HG02759 (cell line): ENCODE data around the gene ZDHHC11.
"Not testable (repeated sequence)": the region's sequence is repeated elsewhere in the genome, so short reads cannot be mapped to it uniquely, and the experiment has no call there.

ENCODE experiments used
- ATAC-seq: cut with Tn5 transposase; IDR thresholded peaks from one replicate; pipeline ENCODE4 v1.9.1; 2021; ENCODE audit warnings: mild to moderate bottlenecking, moderate library complexity; ENCODE audit not compliant: unreplicated experiment

The ZDHHC11 gene

GRCh38 chr5:845676-846601, 4.8 kb downstream of the ZDHHC11 start:
- ATAC-seq, result not testable (repeated sequence)

DNA sequence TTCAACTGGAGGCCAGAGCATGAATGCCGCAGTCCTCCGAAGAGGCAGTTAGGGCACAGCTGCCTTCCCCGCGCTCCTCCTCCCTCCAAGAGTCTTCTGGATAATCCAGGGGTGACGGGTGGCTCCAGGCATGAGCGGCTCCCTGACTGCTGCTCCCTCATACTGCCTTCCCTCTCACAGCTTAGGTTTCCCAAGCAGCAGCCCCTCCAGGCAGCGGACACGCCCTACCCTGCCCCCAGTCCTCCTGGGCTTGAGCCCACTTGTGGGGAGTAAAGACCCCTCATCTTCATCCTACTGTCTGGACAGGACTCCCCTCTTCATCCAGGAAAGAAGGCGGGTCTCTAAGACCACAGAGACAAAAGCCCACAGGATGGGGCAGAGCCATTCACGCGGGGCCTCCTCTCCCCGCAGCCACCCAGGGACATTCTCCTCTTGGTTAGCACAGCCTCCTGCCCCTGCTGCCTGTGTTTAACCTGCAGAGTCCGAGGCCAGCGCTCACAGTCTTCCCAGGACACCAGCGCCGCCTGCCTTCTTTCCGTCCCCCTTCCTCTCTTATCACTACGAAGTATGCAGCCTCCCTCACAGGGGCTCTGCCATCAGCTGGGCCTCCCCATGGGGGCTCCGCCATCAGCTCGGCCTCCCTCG, 5.6 kb downstream of the ZDHHC11 start:
- ATAC-seq, result not testable (repeated sequence)

- not testable (repeated sequence) for ATAC-seq
Measured at GRCh38 chr5:844426-844825, 6.4 kb downstream of the ZDHHC11 start.

DNA sequence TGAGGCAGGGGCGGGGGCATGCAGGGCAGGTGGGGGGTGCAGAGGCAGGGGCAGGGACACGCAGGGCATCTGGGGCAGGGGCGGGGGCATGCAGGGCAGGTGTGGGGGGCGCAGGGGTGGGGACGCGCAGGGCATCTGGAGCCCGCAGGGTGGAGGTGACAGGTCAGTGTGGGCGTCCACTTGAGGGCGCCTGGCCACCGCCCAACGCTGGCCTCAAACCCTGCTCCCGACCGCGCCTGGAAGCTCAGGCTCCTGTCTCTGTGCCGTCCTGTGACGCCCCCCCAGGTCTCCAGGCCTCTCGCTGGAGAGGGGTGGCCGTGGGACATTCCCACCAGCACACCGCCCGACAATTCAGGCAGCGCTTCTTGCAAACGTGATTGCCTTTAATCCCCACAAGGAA, 6.9 kb downstream of the ZDHHC11 start:
- not testable (repeated sequence) for ATAC-seq

GRCh38 chr5:843371-843770, 7.4 kb downstream of the ZDHHC11 start:
- ATAC-seq, result not testable (repeated sequence)

DNA sequence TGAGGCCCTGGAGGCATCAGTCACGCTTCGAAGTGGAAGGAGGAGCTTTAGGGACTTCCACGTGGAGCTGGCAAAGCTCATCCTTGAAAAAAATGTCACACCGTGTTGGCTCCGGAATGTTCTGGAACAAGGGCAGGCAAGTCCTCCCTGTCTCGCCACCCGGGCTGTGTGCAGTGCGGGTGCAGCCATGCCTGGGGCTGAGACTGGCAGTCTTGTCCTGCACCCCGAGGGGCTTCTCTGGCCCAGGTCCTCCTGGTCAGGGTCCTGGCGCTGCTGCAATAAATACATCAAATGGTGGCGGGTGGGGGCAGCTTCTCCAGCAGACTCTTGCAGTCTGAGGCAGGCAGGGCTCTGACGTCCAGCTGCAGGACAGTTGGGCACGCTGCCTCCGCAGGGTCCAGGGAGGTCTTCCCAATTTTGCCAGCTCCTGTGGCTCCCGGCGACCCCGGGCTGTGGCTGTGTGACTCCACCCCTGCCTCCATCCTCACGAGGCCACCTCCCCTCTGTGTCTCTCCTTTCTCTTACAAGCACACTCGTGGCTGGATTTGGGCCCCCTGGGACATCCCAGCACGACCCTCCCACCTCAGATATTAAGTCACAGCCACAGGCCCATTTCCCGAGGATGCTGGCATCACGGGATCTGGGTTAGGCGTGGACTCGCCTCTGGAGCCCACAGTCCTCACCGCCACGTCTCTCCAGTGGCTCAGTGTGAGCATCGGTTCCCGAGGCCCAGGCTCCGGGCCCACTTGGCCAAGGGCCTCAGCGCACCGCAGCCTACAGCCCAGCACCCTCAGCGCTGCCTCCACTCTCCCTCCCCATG, 8.2 kb downstream of the ZDHHC11 start:
- ATAC-seq, result not testable (repeated sequence)

DNA sequence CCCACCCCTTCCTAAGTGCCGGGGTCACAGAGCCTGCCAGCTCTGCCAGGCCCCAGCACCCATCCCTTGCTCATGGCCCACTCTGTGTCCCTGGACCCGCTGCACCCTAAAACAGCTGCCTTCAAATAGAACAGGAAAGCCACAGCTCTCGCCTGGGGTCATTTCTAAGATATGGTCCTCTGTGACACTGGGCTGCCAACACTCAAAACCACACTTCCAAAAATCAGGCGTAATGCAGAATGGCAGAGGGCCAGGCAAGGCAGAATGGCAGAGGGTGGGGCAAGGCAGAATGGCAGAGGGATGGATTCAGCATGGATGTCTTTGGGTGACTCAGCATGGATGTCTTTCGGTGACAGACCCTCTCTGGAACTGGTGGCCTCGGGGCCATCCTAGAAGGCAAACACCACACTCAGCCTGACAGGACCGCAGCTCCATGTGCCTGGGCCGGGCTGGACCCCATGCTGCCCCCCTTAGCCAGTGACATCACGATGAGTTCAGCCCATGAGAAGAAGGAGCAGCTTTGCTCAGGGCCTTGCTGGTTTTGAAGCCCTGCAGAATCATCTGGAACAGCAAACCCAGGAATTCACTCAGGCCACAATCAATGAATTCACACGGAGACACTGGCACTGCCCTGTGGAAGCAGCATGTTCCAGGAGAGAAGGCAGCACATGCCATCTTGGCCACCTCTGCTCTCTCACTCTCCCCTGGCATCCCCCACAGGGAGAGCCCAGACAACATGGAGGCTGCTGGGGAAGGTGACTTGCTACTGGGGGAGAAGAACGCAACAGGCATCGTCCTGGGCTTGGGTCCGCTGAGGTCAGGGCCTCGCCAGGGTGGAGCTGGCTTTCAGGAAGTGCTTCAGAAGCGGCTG, 9.0 kb downstream of the ZDHHC11 start:
- ATAC-seq, result not testable (repeated sequence)

- ATAC-seq, result not testable (repeated sequence)
Measured at GRCh38 chr5:840974-841435, 9.8 kb downstream of the ZDHHC11 start.

DNA sequence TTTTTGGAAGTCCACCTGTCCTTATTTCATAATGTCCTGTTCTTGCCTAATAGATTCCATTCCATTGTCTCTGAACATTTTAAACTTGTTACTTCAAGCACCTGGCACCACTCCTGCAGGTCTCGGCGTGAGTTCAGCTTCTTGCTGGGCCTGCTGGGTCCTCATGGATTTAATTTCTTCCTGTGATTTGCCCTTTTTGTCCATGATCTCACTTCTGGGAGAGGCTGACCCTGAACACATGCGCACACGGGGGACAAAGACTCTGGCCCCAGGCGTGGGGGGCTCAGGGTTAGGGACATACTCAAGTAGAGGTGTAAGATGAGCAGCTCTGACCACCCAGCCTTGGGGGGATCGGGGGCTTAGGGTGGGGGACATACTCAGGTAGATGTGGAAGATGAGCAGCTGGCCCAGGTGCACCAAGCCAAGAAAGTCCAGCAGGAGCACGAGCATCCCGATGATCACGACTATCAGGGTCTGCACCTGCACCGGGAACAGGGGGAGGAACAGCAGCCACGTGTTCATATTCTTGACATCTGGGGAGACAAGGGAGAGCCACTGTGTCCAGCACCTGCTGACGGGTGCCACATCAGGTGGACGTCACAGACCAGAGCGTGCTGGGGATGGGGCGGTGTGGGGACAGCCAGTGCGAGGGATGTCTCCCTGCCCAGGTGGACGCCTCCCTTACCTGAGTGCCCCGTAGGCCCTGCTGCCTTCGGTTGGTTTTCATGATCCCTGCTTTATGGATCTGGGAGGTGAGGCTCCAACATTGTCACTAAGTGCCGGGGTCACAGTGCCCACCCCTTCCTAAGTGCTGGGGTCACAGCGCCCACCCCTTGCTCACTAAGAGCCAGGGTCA, 10.4 kb downstream of the ZDHHC11 start:
- ATAC-seq, result not testable (repeated sequence)

DNA sequence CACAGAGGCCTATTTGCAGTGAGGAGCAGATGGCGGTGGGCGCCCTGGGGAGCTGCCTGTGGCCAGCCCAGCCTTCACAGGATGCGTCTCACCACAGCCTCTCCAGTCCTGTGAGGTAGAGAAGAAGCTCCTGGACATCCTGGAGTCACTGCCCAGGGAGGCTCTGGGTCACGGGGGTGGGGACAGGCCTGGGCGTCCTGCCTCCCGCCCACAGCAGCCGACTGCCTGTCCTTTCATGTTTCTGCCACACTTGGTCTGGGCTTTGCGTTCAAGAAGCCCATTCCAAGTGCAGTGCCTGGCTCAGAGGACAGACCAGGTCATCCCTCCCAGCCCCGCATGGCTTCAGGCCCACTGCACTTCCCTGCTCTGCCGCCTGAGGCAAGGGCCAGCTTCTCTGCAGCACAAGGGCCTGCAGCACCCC, 12.3 kb downstream of the ZDHHC11 start:
- not testable (repeated sequence) for ATAC-seq

DNA sequence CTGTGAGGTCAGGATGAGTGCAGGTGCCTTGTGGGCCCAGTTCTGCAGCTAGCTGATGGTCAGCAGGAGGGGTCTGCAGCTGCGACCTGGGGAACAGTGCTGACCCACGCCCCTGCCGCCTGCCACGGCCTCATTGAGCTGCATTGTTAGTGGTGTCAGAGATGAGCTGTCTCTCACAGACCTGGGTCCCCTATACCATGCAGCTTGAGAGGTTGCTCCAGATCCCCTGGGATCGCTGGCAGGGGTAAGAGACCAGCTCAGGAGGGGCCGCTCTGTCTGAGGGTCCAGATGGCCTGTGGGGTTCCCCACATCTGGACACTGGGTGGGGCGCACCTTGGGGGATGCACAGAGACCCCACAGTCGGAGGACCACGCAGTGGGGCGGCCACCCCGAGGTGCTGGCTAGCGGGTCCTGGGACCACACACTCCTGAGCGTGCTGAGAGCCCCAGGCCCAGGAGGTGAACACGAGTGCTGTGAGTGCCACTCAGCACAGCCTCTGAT, 13.1 kb downstream of the ZDHHC11 start:
- ATAC-seq, result not testable (repeated sequence)

- ATAC-seq, result not testable (repeated sequence)
Measured at GRCh38 chr5:835933-836612, 14.7 kb downstream of the ZDHHC11 start.

- not testable (repeated sequence) for ATAC-seq
Measured at GRCh38 chr5:834013-834412, 16.8 kb downstream of the ZDHHC11 start.

GRCh38 chr5:828194-828593, 22.6 kb downstream of the ZDHHC11 start:
- ATAC-seq, result not testable (repeated sequence)

DNA sequence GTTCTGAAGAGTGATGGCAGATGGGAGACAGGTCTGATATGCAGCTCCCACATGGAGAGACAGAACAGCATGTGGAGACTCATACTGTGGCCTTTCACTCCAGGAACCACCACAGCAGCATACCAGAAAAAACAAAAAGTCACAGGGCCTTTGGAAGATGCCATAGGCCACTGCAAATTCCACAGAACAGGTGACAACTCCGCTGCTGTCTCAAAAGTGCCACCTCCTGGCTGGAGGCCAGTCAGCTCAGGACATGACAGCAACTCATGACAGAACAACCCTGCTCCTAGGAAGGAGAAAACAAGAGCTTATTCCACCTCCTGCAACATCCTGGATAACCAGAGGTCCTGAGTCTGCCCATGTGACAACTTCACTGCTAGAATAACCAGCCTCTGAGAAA, 25.2 kb downstream of the ZDHHC11 start:
- not testable (repeated sequence) for ATAC-seq

- no peak for ATAC-seq
Measured at GRCh38 chr5:821504-821903, 29.3 kb downstream of the ZDHHC11 start.

DNA sequence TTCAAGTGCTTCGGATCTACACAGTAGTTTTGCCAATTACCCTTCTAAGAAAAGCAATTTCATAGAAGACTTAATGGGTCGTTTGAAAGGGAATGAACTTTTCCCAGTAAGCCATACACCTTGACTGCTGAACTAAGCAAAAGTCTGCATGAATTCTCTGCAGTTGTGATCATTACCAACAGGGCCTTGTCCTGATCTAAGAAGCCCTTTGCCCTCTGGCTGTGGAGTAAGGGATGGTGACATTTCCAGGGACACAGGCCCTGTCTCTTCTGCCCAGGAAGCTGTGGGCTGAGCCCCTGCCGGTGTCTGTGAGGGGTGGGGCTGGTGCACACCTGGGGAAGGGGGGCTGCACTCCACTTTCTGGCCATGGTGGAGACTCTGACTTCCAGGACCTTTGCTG, 30.5 kb downstream of the ZDHHC11 start:
- ATAC-seq, result no peak

GRCh38 chr5:819078-819477, 31.7 kb downstream of the ZDHHC11 start:
- ATAC-seq, result no peak
